Skin epidermis (tissue), 12 donors: ENCODE results near the gene ZNF567.
"Not testable (repeated sequence)": the region's sequence is repeated elsewhere in the genome, so short reads cannot be mapped to it uniquely, and the experiment has no call there.

ENCODE experiments used
- H3K27ac ChIP-seq, 21 experiments: fragments of 200-600 bp; sonication (generic) in 11 of 21; one replicate each; pipeline ENCODE4 v1.5.0; 2020; ENCODE audit warnings: mild to moderate bottlenecking in 3 of 21, inconsistent platforms in 2 of 21, moderate library complexity in 2 of 21
- H3K4me3 ChIP-seq, 7 experiments: fragments of 200-600 bp; sonication (generic) in 2 of 7; one replicate each; pipeline ENCODE4 v1.5.0; 2020; ENCODE audit warnings: inconsistent platforms in 2 of 7, mild to moderate bottlenecking in 2 of 7, moderate library complexity in 1 of 7

Gene ZNF567

DNA sequence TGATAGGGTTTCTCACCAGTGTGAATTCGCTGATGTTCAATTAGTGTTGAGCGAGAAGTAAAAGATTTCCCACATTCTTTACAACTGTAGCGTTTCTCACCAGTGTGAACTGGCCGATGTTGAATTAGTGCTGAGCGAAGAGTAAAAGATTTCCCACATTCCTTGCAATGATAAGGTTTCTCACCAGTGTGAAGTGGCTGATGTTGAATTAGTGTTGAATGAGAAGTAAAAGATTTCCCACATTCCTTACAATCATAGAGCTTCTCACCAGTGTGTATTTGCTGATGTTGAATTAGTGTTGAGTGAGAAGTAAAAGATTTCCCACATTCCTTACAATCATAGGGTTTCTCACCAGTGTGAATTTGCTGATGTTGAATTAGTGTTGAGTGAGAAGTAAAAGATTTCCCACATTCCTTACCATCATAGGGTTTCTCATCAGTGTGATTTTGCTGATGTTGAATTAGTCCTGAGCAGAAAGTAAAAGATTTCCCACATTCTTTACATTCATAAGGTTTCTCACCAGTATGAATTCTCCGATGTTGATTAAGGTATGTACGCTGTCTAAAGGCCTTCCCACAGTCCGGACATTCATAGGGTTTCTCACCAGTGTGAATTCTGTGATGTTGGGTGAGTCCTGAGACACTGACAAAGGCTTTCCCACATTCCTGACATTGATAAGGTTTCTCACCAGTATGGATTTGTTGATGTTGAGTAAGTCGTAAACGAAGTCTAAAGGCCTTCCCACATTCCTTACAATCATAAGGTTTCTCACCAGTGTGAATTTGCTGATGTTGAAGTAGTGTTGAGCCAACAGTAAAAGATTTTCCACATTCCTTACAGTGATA lies 61.2 kb downstream of the ZNF567 start:
- H3K4me3 ChIP-seq = no peak overlapping the region
- no peak overlapping the region for H3K27ac ChIP-seq

DNA sequence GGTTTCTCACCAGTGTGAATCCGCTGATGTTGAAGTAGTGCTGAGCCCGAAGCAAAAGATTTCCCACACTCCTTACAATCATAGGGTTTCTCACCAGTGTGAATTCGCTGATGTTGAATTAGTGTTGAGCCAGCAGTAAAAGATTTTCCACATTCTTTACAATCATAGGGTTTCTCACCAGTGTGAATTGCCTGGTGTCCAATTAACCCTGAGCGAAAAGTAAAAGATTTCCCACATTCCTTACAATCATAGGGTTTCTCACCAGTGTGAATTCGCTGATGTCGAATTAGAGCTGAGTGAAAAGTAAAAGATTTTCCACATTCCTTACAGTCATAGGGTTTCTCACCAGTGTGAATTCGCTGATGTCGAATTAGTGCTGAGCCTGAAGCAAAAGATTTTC lies 62.2 kb downstream of the ZNF567 start:
- H3K27ac ChIP-seq, H3K4me3 ChIP-seq: not testable (repeated sequence)

DNA sequence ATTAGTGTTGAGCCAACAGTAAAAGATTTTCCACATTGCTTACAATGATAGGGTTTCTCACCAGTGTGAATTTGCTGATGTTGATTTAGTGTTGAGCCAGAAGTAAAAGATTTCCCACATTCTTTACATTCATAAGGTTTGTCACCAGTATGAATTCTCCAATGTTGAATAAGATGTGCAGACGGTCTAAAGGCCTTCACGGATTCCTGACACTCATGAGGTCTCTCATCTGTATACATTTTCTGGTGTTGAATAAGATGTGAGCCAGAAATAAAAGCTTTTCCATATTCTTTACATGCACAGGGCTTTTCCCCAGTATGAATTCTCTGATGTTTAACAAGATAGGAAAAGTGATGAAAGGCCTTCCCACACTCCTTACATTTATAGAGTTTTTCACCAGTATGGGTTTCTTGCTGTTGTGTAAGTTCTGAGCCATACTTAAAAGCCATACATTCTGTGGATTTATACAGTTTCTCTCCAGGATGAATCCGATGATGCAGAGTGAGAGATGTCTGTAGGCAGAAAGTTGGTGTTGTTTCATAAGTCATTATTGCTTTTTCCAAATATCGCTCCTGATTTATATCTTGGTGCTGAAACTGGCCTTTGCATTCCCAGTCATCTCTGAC lies 62.8 kb downstream of the ZNF567 start:
- H3K4me3 ChIP-seq = no peak overlapping the region

More for the DNA sequence above, 62.8 kb downstream of the ZNF567 start:
- H3K27ac ChIP-seq = no peak overlapping the region
